Astrocyte (in vitro differentiated cells and primary cell): ENCODE measurements around the gene MPP3. TPM values are rescaled to one million over a fixed set of nuclear protein-coding genes. Genes with fewer than 3 reads are reported as not detected.

Experiments
- DNase-seq: peaks from one replicate; pipeline ENCODE4 v3.0.0-alpha.2; 2010; ENCODE audit warnings: low read depth
- FAIRE-seq: peaks from 2 replicates; lab custom pipeline; 2011; peaks lifted over from hg19 to GRCh38; lab: Jason Lieb, UNC
- H2AFZ ChIP-seq: 2 replicates; pipeline ENCODE4 v1.6.0; 2012; ENCODE audit warnings: low read depth, low read length, inconsistent platforms
- H3K27ac ChIP-seq: 2 replicates; pipeline ENCODE4 v1.5.1; 2011; ENCODE audit warnings: low read depth, low read length, inconsistent platforms
- H3K27me3 ChIP-seq: 2 replicates; pipeline ENCODE4 v1.6.0; 2011; ENCODE audit warnings: low read length, inconsistent platforms; ENCODE audit not compliant: insufficient read depth
- H3K36me3 ChIP-seq: 2 replicates; pipeline ENCODE4 v1.5.1; 2011; ENCODE audit warnings: low read length, inconsistent platforms; ENCODE audit not compliant: insufficient read depth
- H3K4me1 ChIP-seq: 2 replicates; pipeline ENCODE4 v1.5.1; 2011; ENCODE audit warnings: low read length, inconsistent platforms; ENCODE audit not compliant: insufficient read depth
- H3K4me2 ChIP-seq: 2 replicates; pipeline ENCODE4 v1.6.0; 2012; ENCODE audit warnings: low read length, inconsistent platforms
- H3K4me3 ChIP-seq: 2 replicates; pipeline ENCODE4 v1.5.1; 2011; ENCODE audit warnings: low read depth, mild to moderate bottlenecking, low read length, inconsistent platforms; ENCODE audit not compliant: insufficient read depth
- H3K79me2 ChIP-seq: 2 replicates; pipeline ENCODE4 v1.6.0; 2012; ENCODE audit warnings: mild to moderate bottlenecking, low read length, inconsistent platforms; ENCODE audit not compliant: insufficient read depth
- H3K9ac ChIP-seq: 2 replicates; pipeline ENCODE4 v1.6.0; 2012; ENCODE audit warnings: mild to moderate bottlenecking, low read length, inconsistent platforms
- H3K9me3 ChIP-seq: 2 replicates; pipeline ENCODE4 v1.5.1; 2012; ENCODE audit warnings: low read depth, mild to moderate bottlenecking, low read length, inconsistent platforms; ENCODE audit not compliant: insufficient read depth
- H4K20me1 ChIP-seq: 2 replicates; pipeline ENCODE4 v1.6.0; 2012; ENCODE audit warnings: low read length, inconsistent platforms; ENCODE audit not compliant: insufficient read depth
- H3K27ac Mint-ChIP-seq: one replicate; pipeline ENCODE4 v1.8.0; 2021; ENCODE audit warnings: mild to moderate bottlenecking, mixed read lengths; ENCODE audit not compliant: unreplicated experiment
- H3K27me3 Mint-ChIP-seq: one replicate; pipeline ENCODE4 v1.8.0; 2021; ENCODE audit warnings: low read depth, mixed read lengths; ENCODE audit not compliant: unreplicated experiment
- H3K36me3 Mint-ChIP-seq: one replicate; pipeline ENCODE4 v1.8.0; 2021; ENCODE audit warnings: low read depth, mixed read lengths; ENCODE audit not compliant: unreplicated experiment
- H3K4me1 Mint-ChIP-seq: one replicate; pipeline ENCODE4 v1.8.0; 2021; ENCODE audit warnings: low read depth, mixed read lengths; ENCODE audit not compliant: unreplicated experiment
- H3K4me3 Mint-ChIP-seq: one replicate; pipeline ENCODE4 v1.8.0; 2021; ENCODE audit warnings: mild to moderate bottlenecking, moderate library complexity, mixed read lengths; ENCODE audit not compliant: unreplicated experiment
- H3K9me3 Mint-ChIP-seq: one replicate; pipeline ENCODE4 v1.8.0; 2021; ENCODE audit warnings: mild to moderate bottlenecking, mixed read lengths; ENCODE audit not compliant: unreplicated experiment
- EZH2 ChIP-seq: IDR thresholded peaks from 2 replicates; pipeline ENCODE4 v1.6.1; 2012; ENCODE audit warnings: mild to moderate bottlenecking, low read length, inconsistent platforms; ENCODE audit not compliant: insufficient read depth
- total RNA-seq: library from RNA; stranded (reverse); gene quantifications from 2 replicates; pipeline ENCODE4 v1.2.1, GENCODE V29; 2021
- TF ChIP-seq, protein P1 (sequence below): IDR thresholded peaks from 2 replicates; pipeline ENCODE4 v1.5.1; 2011; ENCODE audit warnings: low read depth, mild to moderate bottlenecking, inconsistent platforms, low read length, moderate library complexity; ENCODE audit not compliant: insufficient read depth

The MPP3 gene
- total RNA-seq, 1 donor from 2014 or later = 6.5 TPM

DNA sequence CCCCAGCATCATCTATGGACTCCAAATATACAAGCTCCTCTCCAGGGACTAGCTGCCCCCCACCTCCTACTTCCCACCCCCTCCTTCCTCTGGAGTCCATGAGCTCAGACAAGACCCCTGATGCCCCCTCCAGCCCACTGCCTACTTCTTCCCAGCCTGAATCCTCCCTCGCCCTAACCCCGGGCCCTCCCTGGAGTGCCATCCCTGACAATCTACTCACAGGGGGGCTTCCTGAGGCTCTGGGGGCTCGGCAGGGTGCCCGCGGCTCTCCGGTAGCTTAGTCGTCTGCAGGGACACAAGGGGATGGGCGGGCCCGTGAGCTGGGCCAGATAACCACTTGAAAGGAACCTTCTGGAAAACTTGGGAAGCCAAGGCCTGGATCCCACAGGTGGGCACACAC is 15.1 kb downstream of the MPP3 start:
- no peak overlapping the region for H3K27ac Mint-ChIP-seq
- Histone ChIP-seq H3K4me1 (peaks cover 11% of the 10 kb centered on the region), H3K36me3 (peaks cover 6% of the 10 kb centered on the region), H3K79me2 (no peaks in the 10 kb centered on the region), H3K4me2 (no peak overlapping the region), H2AFZ (no peak overlapping the region), H4K20me1 (no peaks in the 10 kb centered on the region), H3K27ac (no peak overlapping the region), H3K9me3 (no peaks in the 10 kb centered on the region), H3K27me3 (no peaks in the 10 kb centered on the region), H3K4me3 (no peak overlapping the region), H3K9ac (no peak overlapping the region)
- peaks cover 21% of the 10 kb centered on the region for H3K36me3 Mint-ChIP-seq
- TF ChIP-seq EZH2 = no peak
- TF ChIP-seq, protein P1, sequence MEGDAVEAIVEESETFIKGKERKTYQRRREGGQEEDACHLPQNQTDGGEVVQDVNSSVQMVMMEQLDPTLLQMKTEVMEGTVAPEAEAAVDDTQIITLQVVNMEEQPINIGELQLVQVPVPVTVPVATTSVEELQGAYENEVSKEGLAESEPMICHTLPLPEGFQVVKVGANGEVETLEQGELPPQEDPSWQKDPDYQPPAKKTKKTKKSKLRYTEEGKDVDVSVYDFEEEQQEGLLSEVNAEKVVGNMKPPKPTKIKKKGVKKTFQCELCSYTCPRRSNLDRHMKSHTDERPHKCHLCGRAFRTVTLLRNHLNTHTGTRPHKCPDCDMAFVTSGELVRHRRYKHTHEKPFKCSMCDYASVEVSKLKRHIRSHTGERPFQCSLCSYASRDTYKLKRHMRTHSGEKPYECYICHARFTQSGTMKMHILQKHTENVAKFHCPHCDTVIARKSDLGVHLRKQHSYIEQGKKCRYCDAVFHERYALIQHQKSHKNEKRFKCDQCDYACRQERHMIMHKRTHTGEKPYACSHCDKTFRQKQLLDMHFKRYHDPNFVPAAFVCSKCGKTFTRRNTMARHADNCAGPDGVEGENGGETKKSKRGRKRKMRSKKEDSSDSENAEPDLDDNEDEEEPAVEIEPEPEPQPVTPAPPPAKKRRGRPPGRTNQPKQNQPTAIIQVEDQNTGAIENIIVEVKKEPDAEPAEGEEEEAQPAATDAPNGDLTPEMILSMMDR = no peak
- H3K4me3 Mint-ChIP-seq = no peak overlapping the region
- H3K27me3 Mint-ChIP-seq = no peaks in the 10 kb centered on the region
- H3K9me3 Mint-ChIP-seq = no peaks in the 10 kb centered on the region
- H3K4me1 Mint-ChIP-seq = peaks cover 6% of the 10 kb centered on the region
- FAIRE-seq (no peak), DNase-seq (no peak)

DNA sequence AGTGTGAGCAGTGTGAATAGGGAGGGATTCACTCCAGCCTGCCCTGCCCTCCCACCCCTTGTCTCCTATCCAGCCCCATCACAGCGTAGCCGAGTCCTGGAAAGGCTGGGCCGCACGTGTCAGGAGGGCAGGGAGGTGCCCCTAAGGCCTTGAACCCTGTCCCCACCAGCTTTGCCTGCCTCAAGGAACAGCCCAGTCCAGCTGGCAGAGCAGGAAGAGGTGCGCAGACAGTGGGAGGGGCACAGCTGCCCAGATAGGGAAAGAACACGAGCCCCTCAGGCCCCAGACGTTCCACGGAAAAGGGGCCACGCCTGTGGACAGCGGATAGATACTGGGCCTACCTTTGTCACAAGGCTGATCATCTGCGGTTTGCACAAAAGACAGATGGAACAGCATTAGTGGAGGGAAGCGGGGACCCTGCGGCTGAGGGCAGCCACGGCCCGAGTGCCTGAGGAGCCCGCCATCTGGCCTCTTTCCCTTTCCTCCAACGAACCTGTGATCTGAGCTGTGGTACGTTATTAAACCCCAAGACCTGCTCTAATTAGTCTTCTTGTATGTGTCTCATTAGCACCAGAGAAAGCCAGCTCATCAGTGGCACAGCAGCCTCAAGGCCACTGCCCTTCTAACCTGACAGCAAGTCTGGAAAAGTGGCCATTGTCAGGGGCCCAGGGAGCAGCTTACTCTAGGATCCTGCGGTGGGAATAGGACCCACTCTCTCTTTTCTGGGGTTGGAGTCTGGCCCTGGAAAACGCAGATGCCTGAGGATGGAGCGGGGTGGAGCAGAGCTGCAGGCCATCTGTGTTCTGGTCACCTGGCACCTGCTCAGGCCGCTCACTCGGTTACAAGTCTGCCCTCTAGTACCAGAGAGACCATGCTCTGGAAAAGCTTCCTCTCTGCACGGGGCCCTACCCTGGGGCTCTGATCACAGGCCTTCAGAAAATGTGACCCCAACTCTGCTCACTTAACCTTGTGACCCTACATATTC is 16.3 kb downstream of the MPP3 start:
- no peaks in the 10 kb centered on the region for H3K9me3 Mint-ChIP-seq
- peaks cover 6% of the 10 kb centered on the region for H3K4me1 Mint-ChIP-seq
- H3K27me3 Mint-ChIP-seq = no peaks in the 10 kb centered on the region
- Histone ChIP-seq H3K27ac (no peak overlapping the region), H3K4me1 (peaks cover 11% of the 10 kb centered on the region), H4K20me1 (no peaks in the 10 kb centered on the region), H3K9ac (no peak overlapping the region), H3K4me3 (no peak overlapping the region), H3K27me3 (no peaks in the 10 kb centered on the region), H3K9me3 (no peaks in the 10 kb centered on the region), H3K4me2 (no peak overlapping the region), H2AFZ (no peak overlapping the region), H3K79me2 (no peaks in the 10 kb centered on the region), H3K36me3 (peaks cover 2% of the 10 kb centered on the region)
- TF ChIP-seq, protein P1 = no peak
- TF ChIP-seq EZH2 = no peak
- FAIRE-seq (no peak), DNase-seq (no peak)
- H3K27ac Mint-ChIP-seq = no peak overlapping the region
- peaks cover 25% of the 10 kb centered on the region for H3K36me3 Mint-ChIP-seq
- no peak overlapping the region for H3K4me3 Mint-ChIP-seq

DNA sequence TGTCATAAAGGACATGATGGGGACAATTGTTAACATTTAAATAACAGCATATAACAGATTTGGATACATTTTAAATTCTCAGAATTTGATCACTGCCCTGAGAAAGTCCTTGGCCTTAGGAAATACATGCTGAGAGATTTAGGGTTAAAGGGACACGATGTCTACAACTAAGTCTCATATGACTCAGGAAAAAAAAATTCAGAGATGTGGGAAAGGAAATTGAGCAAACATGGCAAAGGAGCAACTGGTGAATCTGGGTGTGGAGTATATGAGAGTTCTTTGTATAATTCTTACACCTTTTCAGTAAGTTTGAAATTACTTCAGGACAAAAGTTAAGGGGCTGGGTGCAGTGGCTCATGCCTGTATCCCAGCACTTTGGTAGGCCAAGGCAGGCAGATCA is 18.2 kb downstream of the MPP3 start:
- H3K4me2 ChIP-seq = peak overlapping the region; percentile 38
- peaks cover 6% of the 10 kb centered on the region for H3K36me3 ChIP-seq
- H3K36me3 Mint-ChIP-seq = peaks cover 27% of the 10 kb centered on the region
- no peak overlapping the region for H3K27ac Mint-ChIP-seq
- no peak overlapping the region for H3K4me3 ChIP-seq
- H3K9ac ChIP-seq = no peak overlapping the region
- no peak overlapping the region for H3K4me3 Mint-ChIP-seq
- no peak overlapping the region for H2AFZ ChIP-seq
- peak overlapping the region; percentile 10 for H3K27ac ChIP-seq
- TF ChIP-seq, protein P1 = no peak
- TF ChIP-seq EZH2 = no peak
- peak; percentile 69 for DNase-seq
- peak; percentile 77 for FAIRE-seq
- H3K79me2 ChIP-seq = no peaks in the 10 kb centered on the region
- no peaks in the 10 kb centered on the region for H3K27me3 ChIP-seq
- no peaks in the 10 kb centered on the region for H3K9me3 Mint-ChIP-seq
- no peaks in the 10 kb centered on the region for H3K9me3 ChIP-seq
- H3K4me1 Mint-ChIP-seq = peaks cover 6% of the 10 kb centered on the region
- no peaks in the 10 kb centered on the region for H3K27me3 Mint-ChIP-seq
- peaks cover 11% of the 10 kb centered on the region for H3K4me1 ChIP-seq
- H4K20me1 ChIP-seq = no peaks in the 10 kb centered on the region
